Measurements from ENCODE around the gene ATPAF2. TPM values are rescaled to one million over a fixed set of nuclear protein-coding genes. Genes with fewer than 3 reads are reported as not detected.

The ATPAF2 gene
- total RNA-seq, 2 donors from 2014 or later, result 23.5 to 44.5 TPM

- Histone ChIP-seq H3K36me3 (no peaks in the 10 kb centered on the region), H3K9ac (ENCODE audit: low read depth in 2 of 2, low read length in 2 of 2) (no peak overlapping the region), H3K27me3 (no peaks in the 10 kb centered on the region), H3K27ac (no peak overlapping the region), H3K4me3 (no peak overlapping the region), H3K9me3 (no peaks in the 10 kb centered on the region), H3K4me1 (no peaks in the 10 kb centered on the region)
- no peak for TF ChIP-seq CTCF (IDR thresholded peaks at IDR 0.05)
- intact Hi-C loops (cut with DNase I), result no loop called here
- DNase-seq, result no peak
These were observed 12.8 kb downstream of the ATPAF2 start for GRCh38 chr17:18025945-18026776.

- Histone ChIP-seq H3K4me3 (no peak overlapping the region), H3K9me3 (no peaks in the 10 kb centered on the region), H3K27me3 (no peaks in the 10 kb centered on the region), H3K4me1 (no peaks in the 10 kb centered on the region), H3K9ac (ENCODE audit: low read depth in 2 of 2, low read length in 2 of 2) (no peak overlapping the region), H3K27ac (no peak overlapping the region), H3K36me3 (no peaks in the 10 kb centered on the region)
- TF ChIP-seq CTCF (IDR thresholded peaks at IDR 0.05), result no peak
- no peak for DNase-seq
- intact Hi-C loops (cut with DNase I), result no loop called here
These were observed 13.6 kb downstream of the ATPAF2 start for GRCh38 chr17:18025241-18025944.

- TF ChIP-seq CTCF (IDR thresholded peaks at IDR 0.05), result no peak
- H3K4me1 ChIP-seq, result no peaks in the 10 kb centered on the region
- no peak overlapping the region for H3K9ac ChIP-seq (ENCODE audit: low read depth in 2 of 2, low read length in 2 of 2)
- no peak overlapping the region for H3K27ac ChIP-seq
- no peak overlapping the region for H3K4me3 ChIP-seq
- intact Hi-C loops (cut with DNase I), result no loop called here
- no peaks in the 10 kb centered on the region for H3K36me3 ChIP-seq
- H3K9me3 ChIP-seq, result no peaks in the 10 kb centered on the region
- DNase-seq, result no peak
- H3K27me3 ChIP-seq, result no peaks in the 10 kb centered on the region
These were observed 17.6 kb downstream of the ATPAF2 start for GRCh38 chr17:18021372-18021771.

GRCh38 chr17:18020971-18021370 is 18.0 kb downstream of the ATPAF2 start:
- TF ChIP-seq CTCF (IDR thresholded peaks at IDR 0.05), result no peak
- no peaks in the 10 kb centered on the region for H3K4me1 ChIP-seq
- no peaks in the 10 kb centered on the region for H3K27me3 ChIP-seq
- H3K27ac ChIP-seq, result no peak overlapping the region
- H3K36me3 ChIP-seq, result no peaks in the 10 kb centered on the region
- H3K9ac ChIP-seq (ENCODE audit: low read depth in 2 of 2, low read length in 2 of 2), result no peak overlapping the region
- H3K4me3 ChIP-seq, result no peak overlapping the region
- intact Hi-C loops (cut with DNase I), result no loop called here
- H3K9me3 ChIP-seq, result no peaks in the 10 kb centered on the region
- no peak for DNase-seq

GRCh38 chr17:18019838-18020154 is 19.2 kb downstream of the ATPAF2 start:
- no peak for TF ChIP-seq CTCF (IDR thresholded peaks at IDR 0.05)
- Histone ChIP-seq H3K9ac (ENCODE audit: low read depth in 2 of 2, low read length in 2 of 2) (no peak overlapping the region), H3K4me1 (no peaks in the 10 kb centered on the region), H3K27ac (no peak overlapping the region), H3K27me3 (no peaks in the 10 kb centered on the region), H3K9me3 (no peaks in the 10 kb centered on the region), H3K4me3 (no peak overlapping the region), H3K36me3 (no peaks in the 10 kb centered on the region)
- intact Hi-C loops (cut with DNase I), result no loop called here
- no peak for DNase-seq
